B cell (primary cell): ENCODE data around the gene ATP5MC2.

ENCODE experiments used
- EZH2 ChIP-seq: IDR thresholded peaks from 2 replicates; pipeline ENCODE4 v1.6.1; 2012; ENCODE audit warnings: borderline replicate concordance, low read depth, mild to moderate bottlenecking, moderate library complexity, low read length; ENCODE audit not compliant: insufficient read depth, poor library complexity, severe bottlenecking
- TF ChIP-seq, protein P1 (sequence below): fragments of 200-600 bp; IDR thresholded peaks from one replicate; pipeline ENCODE4 v1.8.0; 2022; ENCODE audit warnings: antibody characterized with exemption, mild to moderate bottlenecking

DNA sequence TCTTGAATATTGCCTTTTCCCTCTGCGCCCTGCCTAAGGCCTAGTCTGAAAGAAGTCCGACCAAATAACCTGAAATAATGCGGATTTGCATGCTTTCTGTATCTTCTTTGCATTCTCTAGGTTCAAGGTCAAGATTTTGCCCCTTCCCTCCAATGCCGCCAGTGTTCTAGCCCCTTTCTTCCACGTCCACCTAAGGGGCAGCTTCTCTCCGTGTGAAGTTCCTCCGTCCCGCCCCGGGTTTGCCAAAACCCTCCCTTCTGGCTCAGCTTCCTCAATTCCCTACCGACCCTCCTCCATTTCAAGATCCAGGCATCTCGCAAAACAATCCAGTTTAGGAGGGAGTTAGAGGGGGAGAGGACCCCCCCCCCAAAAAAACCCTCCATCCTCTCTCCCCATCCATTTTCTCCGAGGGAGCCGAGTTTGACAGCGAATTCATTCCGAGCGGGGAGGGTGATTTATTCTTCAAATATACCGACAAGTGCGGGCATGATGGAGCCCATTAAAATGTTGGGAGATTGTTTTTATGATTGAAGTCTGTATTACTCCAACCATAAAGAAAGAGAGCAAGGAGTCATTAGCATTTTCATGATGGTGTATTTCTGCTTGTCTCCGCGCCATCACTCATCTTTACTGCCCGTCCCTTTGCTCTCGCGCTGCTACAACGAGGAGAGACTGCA is 20.9 kb upstream of the ATP5MC2 start:
- TF ChIP-seq, protein P1, sequence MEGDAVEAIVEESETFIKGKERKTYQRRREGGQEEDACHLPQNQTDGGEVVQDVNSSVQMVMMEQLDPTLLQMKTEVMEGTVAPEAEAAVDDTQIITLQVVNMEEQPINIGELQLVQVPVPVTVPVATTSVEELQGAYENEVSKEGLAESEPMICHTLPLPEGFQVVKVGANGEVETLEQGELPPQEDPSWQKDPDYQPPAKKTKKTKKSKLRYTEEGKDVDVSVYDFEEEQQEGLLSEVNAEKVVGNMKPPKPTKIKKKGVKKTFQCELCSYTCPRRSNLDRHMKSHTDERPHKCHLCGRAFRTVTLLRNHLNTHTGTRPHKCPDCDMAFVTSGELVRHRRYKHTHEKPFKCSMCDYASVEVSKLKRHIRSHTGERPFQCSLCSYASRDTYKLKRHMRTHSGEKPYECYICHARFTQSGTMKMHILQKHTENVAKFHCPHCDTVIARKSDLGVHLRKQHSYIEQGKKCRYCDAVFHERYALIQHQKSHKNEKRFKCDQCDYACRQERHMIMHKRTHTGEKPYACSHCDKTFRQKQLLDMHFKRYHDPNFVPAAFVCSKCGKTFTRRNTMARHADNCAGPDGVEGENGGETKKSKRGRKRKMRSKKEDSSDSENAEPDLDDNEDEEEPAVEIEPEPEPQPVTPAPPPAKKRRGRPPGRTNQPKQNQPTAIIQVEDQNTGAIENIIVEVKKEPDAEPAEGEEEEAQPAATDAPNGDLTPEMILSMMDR, result no peak
- TF ChIP-seq EZH2, result no peak
